Adipocyte (in vitro differentiated cells): ENCODE measurements around the gene OLA1.

ENCODE experiments used
- DNase-seq: peaks from one replicate; pipeline ENCODE4 v3.0.0-alpha.2; 2015; ENCODE audit warnings: low read depth
- H3K27me3 ChIP-seq: replicated peaks from 2 replicates; pipeline ENCODE4 v1.7.0; 2013; ENCODE audit warnings: mild to moderate bottlenecking, low read length, moderate library complexity; ENCODE audit not compliant: control insufficient read depth, insufficient read depth
- H3K36me3 ChIP-seq: 2 replicates; pipeline ENCODE4 v1.7.0; 2013; ENCODE audit warnings: low read length, mild to moderate bottlenecking, moderate library complexity; ENCODE audit not compliant: control insufficient read depth, insufficient read depth, severe bottlenecking
- H3K4me1 ChIP-seq: 2 replicates; pipeline ENCODE4 v1.7.0; 2013; ENCODE audit warnings: mild to moderate bottlenecking, low read length, moderate library complexity; ENCODE audit not compliant: control insufficient read depth, insufficient read depth
- H3K4me3 ChIP-seq: 2 replicates; pipeline ENCODE4 v1.7.0; 2013; ENCODE audit warnings: mild to moderate bottlenecking, low read length, moderate library complexity
- H3K9ac ChIP-seq: 2 replicates; pipeline ENCODE4 v1.7.0; 2013; ENCODE audit warnings: mild to moderate bottlenecking, low read length, moderate library complexity
- H3K9me3 ChIP-seq: 2 replicates; pipeline ENCODE4 v1.7.0; 2013; ENCODE audit warnings: mild to moderate bottlenecking, low read length, moderate library complexity; ENCODE audit not compliant: control insufficient read depth

The OLA1 gene

GRCh38 chr2:174063492-174064092, 184.7 kb downstream of the OLA1 start:
- Histone ChIP-seq H3K27me3 (no peaks in the 10 kb centered on the region), H3K4me1 (peaks cover 33% of the 10 kb centered on the region), H3K4me3 (no peak overlapping the region), H3K9ac (no peak overlapping the region), H3K36me3 (no peaks in the 10 kb centered on the region), H3K9me3 (no peaks in the 10 kb centered on the region)
- DNase-seq = no peak

DNA sequence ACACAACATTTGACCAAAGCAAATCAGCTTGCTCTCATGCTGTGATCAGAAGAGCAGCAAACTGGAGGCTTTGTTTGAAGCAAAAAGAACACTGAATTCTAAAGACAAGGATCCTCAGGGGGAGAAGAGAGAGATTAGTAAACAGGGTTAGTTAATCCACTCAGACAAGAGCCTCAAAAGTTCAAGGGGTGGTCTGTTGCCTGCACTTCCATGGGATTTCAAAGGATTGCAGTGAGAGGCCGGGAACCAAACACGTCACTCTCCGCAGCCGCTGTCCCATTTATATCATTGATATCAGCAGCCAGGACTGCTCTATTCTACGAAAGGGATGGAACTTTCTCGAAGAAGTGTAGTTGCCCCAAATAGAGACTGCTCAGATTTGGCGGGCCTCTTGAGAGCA, 185.4 kb downstream of the OLA1 start:
- no peaks in the 10 kb centered on the region for H3K9me3 ChIP-seq
- peaks cover 33% of the 10 kb centered on the region for H3K4me1 ChIP-seq
- H3K9ac ChIP-seq = peak overlapping the region; percentile 11
- H3K27me3 ChIP-seq = no peaks in the 10 kb centered on the region
- DNase-seq = no peak
- H3K4me3 ChIP-seq = no peak overlapping the region
- no peaks in the 10 kb centered on the region for H3K36me3 ChIP-seq

DNA sequence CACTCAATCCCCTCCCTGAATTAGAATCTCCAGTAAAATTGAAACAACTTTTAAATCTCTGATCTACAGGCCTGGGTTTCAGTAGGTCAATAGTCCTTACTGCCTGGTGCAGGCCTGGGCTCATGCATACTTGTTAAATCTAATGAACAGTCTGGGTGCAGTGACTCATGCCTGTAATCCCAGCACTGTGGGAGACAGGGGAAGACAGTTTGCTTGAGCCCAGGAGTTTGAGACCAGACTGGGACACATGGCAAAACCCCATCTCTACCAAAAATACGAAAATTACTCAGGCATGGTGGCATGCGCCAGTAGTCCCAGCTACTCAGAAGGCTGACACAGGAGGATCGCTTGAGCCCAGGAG, 188.5 kb downstream of the OLA1 start:
- Histone ChIP-seq H3K27me3 (no peaks in the 10 kb centered on the region), H3K9ac (no peak overlapping the region), H3K4me3 (no peak overlapping the region), H3K4me1 (peaks cover 33% of the 10 kb centered on the region), H3K36me3 (no peaks in the 10 kb centered on the region), H3K9me3 (no peaks in the 10 kb centered on the region)
- peak; percentile 31 for DNase-seq

GRCh38 chr2:174059178-174059883, 189.0 kb downstream of the OLA1 start:
- no peaks in the 10 kb centered on the region for H3K27me3 ChIP-seq
- no peaks in the 10 kb centered on the region for H3K36me3 ChIP-seq
- H3K4me3 ChIP-seq = no peak overlapping the region
- peaks cover 38% of the 10 kb centered on the region for H3K4me1 ChIP-seq
- no peak overlapping the region for H3K9ac ChIP-seq
- H3K9me3 ChIP-seq = no peaks in the 10 kb centered on the region
- peak; percentile 48 for DNase-seq

DNA sequence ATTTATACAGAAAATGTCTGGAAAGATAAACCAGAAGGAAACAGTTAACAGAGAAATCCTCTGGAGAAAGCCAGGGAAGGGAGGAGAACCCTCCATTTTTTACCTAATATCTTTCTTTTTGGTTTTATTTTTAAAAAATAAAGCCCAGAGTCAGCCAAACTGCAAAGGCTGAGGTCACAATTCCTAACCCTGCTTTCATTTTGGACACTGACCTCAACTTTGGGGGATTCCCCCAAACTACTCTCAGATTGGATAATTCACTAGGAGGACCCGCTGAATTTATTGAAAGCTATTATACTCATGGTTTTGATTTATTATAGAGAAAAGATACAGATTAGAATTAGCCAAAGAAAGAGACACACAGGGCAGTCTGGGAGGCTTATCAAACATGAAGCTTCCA, 189.9 kb downstream of the OLA1 start:
- no peaks in the 10 kb centered on the region for H3K9me3 ChIP-seq
- DNase-seq = no peak
- H3K27me3 ChIP-seq = no peaks in the 10 kb centered on the region
- no peaks in the 10 kb centered on the region for H3K36me3 ChIP-seq
- H3K4me3 ChIP-seq = no peak overlapping the region
- peaks cover 44% of the 10 kb centered on the region for H3K4me1 ChIP-seq
- no peak overlapping the region for H3K9ac ChIP-seq

- peaks cover 44% of the 10 kb centered on the region for H3K4me1 ChIP-seq
- no peaks in the 10 kb centered on the region for H3K36me3 ChIP-seq
- no peak overlapping the region for H3K4me3 ChIP-seq
- no peaks in the 10 kb centered on the region for H3K27me3 ChIP-seq
- DNase-seq = no peak
- H3K9ac ChIP-seq = no peak overlapping the region
- no peaks in the 10 kb centered on the region for H3K9me3 ChIP-seq
Observed at GRCh38 chr2:174058026-174058425, 190.3 kb downstream of the OLA1 start.

- Histone ChIP-seq H3K4me1 (peaks cover 48% of the 10 kb centered on the region), H3K9me3 (no peaks in the 10 kb centered on the region), H3K9ac (no peak overlapping the region), H3K4me3 (no peak overlapping the region), H3K36me3 (no peaks in the 10 kb centered on the region), H3K27me3 (no peaks in the 10 kb centered on the region)
- no peak for DNase-seq
Observed at GRCh38 chr2:174054926-174055325, 193.4 kb downstream of the OLA1 start.

GRCh38 chr2:174053355-174054151, 194.8 kb downstream of the OLA1 start:
- no peaks in the 10 kb centered on the region for H3K36me3 ChIP-seq
- peak overlapping the region; percentile 62 for H3K9ac ChIP-seq
- H3K9me3 ChIP-seq = no peaks in the 10 kb centered on the region
- no peak for DNase-seq
- peaks cover 42% of the 10 kb centered on the region for H3K4me1 ChIP-seq
- H3K27me3 ChIP-seq = no peaks in the 10 kb centered on the region
- peak overlapping the region; percentile 54 for H3K4me3 ChIP-seq

GRCh38 chr2:174052584-174052976, 195.8 kb downstream of the OLA1 start:
- DNase-seq = no peak
- peak overlapping the region; percentile 62 for H3K9ac ChIP-seq

DNA sequence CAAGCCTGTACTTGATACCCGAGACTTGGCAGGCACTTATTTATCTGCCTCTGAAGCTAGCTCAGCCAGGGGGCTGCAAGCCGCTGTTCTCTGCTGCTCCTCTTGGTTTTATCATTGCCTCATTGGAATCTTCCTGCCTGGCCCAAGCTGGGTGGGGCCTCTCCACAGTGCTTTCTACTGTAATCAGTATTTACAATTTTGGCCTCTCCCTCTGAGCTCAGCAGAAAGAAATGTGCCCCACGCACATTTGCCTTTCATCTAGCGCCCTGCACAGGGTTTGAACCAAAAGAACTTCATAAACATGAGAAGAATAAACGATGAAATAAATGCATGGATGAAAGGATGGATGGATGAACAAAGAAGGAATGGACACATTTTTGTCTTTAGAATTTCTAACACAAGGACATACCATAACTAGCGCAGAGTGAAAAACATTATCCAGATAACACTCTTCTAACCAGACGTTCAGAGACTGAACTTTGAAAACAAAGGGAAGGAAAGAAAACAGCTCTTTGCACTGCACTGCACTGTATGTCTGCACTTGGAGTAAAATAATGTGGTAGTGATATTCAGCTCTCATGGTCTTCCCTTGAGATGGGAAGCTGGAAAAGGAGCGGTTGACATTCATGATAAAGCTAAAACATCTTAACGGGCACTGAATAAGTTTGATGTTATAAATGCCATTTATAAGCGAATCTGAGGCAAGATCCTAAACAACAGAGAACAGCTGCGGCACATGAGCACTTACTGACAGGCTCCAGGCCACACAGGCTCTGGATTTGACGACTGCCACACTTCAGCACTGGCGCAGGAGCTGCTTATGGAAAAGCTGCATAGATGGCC, 196.4 kb downstream of the OLA1 start:
- DNase-seq = peak; percentile 81
- no peaks in the 10 kb centered on the region for H3K27me3 ChIP-seq
- no peaks in the 10 kb centered on the region for H3K36me3 ChIP-seq
- H3K9ac ChIP-seq = peak overlapping the region; percentile 23
- peaks cover 42% of the 10 kb centered on the region for H3K4me1 ChIP-seq
- H3K4me3 ChIP-seq = peak overlapping the region; percentile 30
- no peaks in the 10 kb centered on the region for H3K9me3 ChIP-seq

More at GRCh38 chr2:174052584-174052976, 195.8 kb downstream of the OLA1 start:
- Histone ChIP-seq H3K36me3 (no peaks in the 10 kb centered on the region), H3K9me3 (no peaks in the 10 kb centered on the region), H3K4me1 (peaks cover 42% of the 10 kb centered on the region), H3K27me3 (no peaks in the 10 kb centered on the region), H3K4me3 (peak overlapping the region; percentile 54)

DNA sequence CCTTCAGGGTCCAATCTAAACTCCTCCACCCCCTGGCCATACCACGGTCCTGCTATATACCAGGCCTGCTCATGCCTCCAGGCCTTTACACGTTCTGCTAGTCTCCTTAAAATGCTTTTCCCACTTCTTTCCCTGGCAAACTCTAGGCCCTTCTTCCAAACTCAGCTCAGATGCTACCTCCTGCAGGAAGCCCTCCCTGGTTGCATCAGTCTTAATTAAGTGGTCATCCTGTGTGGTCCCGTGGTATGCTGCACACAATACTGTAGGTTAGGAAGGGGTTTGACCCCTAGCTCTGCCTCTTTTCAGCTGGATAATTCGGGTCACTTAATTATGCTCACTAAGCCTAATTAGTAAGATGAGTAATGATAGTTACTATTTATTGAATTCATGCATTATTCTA, 197.3 kb downstream of the OLA1 start:
- peak overlapping the region; percentile 23 for H3K9ac ChIP-seq
- no peak overlapping the region for H3K4me3 ChIP-seq
- no peaks in the 10 kb centered on the region for H3K27me3 ChIP-seq
- no peaks in the 10 kb centered on the region for H3K36me3 ChIP-seq
- H3K4me1 ChIP-seq = peaks cover 42% of the 10 kb centered on the region
- no peak for DNase-seq
- H3K9me3 ChIP-seq = no peaks in the 10 kb centered on the region
